HFFc6 (cell line): ENCODE data around the gene BPIFB2. TPM values are rescaled to one million over a fixed set of nuclear protein-coding genes. Genes with fewer than 3 reads are reported as not detected.

Experiments used
- DNase-seq: peaks from one replicate; pipeline ENCODE4 v3.0.0-alpha.2; 2018
- H3K27ac Mint-ChIP-seq: 2 replicates; pipeline ENCODE4 v1.8.0; 2020; ENCODE audit warnings: mild to moderate bottlenecking, mixed read lengths
- H3K27me3 Mint-ChIP-seq: 2 replicates; pipeline ENCODE4 v1.8.0; 2021; ENCODE audit warnings: mild to moderate bottlenecking, moderate library complexity, mixed read lengths; ENCODE audit not compliant: insufficient read depth
- H3K36me3 Mint-ChIP-seq: 2 replicates; pipeline ENCODE4 v1.8.0; 2021; ENCODE audit warnings: low read depth, mixed read lengths
- H3K4me1 Mint-ChIP-seq: 2 replicates; pipeline ENCODE4 v1.8.0; 2020; ENCODE audit warnings: low read depth, mixed read lengths
- H3K4me3 Mint-ChIP-seq: 2 replicates; pipeline ENCODE4 v1.8.0; 2020; ENCODE audit warnings: mild to moderate bottlenecking, moderate library complexity, mixed read lengths
- H3K9me3 Mint-ChIP-seq: 2 replicates; pipeline ENCODE4 v1.8.0; 2020; ENCODE audit warnings: mild to moderate bottlenecking, mixed read lengths
- CTCF ChIP-seq: fragments of 200-600 bp; sonication (generic); IDR thresholded peaks from 2 replicates; pipeline ENCODE4 v1.5.0; 2021; ENCODE audit warnings: antibody characterized with exemption, mild to moderate bottlenecking
- total RNA-seq, 6 experiments: library from RNA; stranded (reverse); fragmentation: NEBNext Ultra II Directional; extraction: Animal tissue kit (Norgen Biotek cat#: 25700); gene quantifications; 2 replicates in 1 of 6; 3 replicates in 5 of 6; pipeline ENCODE4 v1.2.3, GENCODE V29; 2021

BPIFB2 gene
- total RNA-seq, 6 experiments from 2014 or later: not detected

GRCh38 chr20:33059741-33060390, 52.4 kb downstream of the BPIFB2 start:
- no peaks in the 10 kb centered on the region for H3K9me3 Mint-ChIP-seq
- TF ChIP-seq CTCF: no peak

GRCh38 chr20:33061658-33062028, 54.1 kb downstream of the BPIFB2 start:
- Mint-ChIP-seq H3K27me3 (peaks cover 33% of the 10 kb centered on the region), H3K9me3 (no peaks in the 10 kb centered on the region), H3K27ac (no peak overlapping the region), H3K4me1 (no peaks in the 10 kb centered on the region), H3K4me3 (no peak overlapping the region), H3K36me3 (no peaks in the 10 kb centered on the region)
- TF ChIP-seq CTCF: no peak
- DNase-seq: no peak

More at GRCh38 chr20:33059741-33060390, 52.4 kb downstream of the BPIFB2 start:
- H3K4me1 Mint-ChIP-seq: no peaks in the 10 kb centered on the region
- H3K4me3 Mint-ChIP-seq: no peak overlapping the region
- H3K27me3 Mint-ChIP-seq: peaks cover 30% of the 10 kb centered on the region
- no peak for DNase-seq
- H3K36me3 Mint-ChIP-seq: no peaks in the 10 kb centered on the region
- H3K27ac Mint-ChIP-seq: no peak overlapping the region

- TF ChIP-seq CTCF: no peak
- Mint-ChIP-seq H3K36me3 (no peaks in the 10 kb centered on the region), H3K27ac (no peak overlapping the region), H3K4me3 (no peak overlapping the region), H3K4me1 (no peaks in the 10 kb centered on the region), H3K9me3 (no peaks in the 10 kb centered on the region), H3K27me3 (peaks cover 37% of the 10 kb centered on the region)
- DNase-seq: no peak
Measured at GRCh38 chr20:33062105-33062824, 54.8 kb downstream of the BPIFB2 start.

GRCh38 chr20:33062825-33063149, 55.3 kb downstream of the BPIFB2 start:
- peaks cover 35% of the 10 kb centered on the region for H3K27me3 Mint-ChIP-seq
- H3K9me3 Mint-ChIP-seq: no peaks in the 10 kb centered on the region
- DNase-seq: no peak
- H3K4me3 Mint-ChIP-seq: no peak overlapping the region
- H3K4me1 Mint-ChIP-seq: no peaks in the 10 kb centered on the region
- TF ChIP-seq CTCF: no peak
- no peaks in the 10 kb centered on the region for H3K36me3 Mint-ChIP-seq
- no peak overlapping the region for H3K27ac Mint-ChIP-seq

DNA sequence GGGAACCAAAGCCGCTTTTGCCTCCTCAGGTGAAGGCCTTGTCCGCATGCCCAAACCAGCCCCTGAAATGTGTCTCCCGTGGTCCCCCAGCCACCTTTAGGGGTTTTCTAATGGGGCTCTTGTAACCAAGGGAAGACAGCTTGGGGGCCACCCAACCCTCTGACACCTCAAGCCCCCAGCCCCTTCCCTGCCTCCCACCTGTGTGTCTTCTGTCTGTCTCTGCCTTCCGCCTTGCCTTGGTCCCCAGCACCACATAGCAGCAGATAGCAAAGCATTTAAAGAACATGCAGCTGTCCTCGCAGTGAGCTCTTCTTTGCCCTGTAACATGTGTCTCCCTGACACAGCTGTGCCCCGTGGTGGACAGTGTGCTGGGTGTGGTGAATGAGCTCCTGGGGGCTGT, 55.8 kb downstream of the BPIFB2 start:
- Mint-ChIP-seq H3K36me3 (no peaks in the 10 kb centered on the region), H3K27ac (no peak overlapping the region), H3K9me3 (no peaks in the 10 kb centered on the region), H3K27me3 (peaks cover 35% of the 10 kb centered on the region), H3K4me3 (no peak overlapping the region), H3K4me1 (no peaks in the 10 kb centered on the region)
- DNase-seq: no peak
- no peak for TF ChIP-seq CTCF
